Amniotic stem cell (primary cell): ENCODE results near the gene UXS1.

Experiments used
- DNase-seq: peaks from one replicate; lab custom pipeline; 2025; lab: John Stamatoyannopoulos, UW

Gene UXS1

DNA sequence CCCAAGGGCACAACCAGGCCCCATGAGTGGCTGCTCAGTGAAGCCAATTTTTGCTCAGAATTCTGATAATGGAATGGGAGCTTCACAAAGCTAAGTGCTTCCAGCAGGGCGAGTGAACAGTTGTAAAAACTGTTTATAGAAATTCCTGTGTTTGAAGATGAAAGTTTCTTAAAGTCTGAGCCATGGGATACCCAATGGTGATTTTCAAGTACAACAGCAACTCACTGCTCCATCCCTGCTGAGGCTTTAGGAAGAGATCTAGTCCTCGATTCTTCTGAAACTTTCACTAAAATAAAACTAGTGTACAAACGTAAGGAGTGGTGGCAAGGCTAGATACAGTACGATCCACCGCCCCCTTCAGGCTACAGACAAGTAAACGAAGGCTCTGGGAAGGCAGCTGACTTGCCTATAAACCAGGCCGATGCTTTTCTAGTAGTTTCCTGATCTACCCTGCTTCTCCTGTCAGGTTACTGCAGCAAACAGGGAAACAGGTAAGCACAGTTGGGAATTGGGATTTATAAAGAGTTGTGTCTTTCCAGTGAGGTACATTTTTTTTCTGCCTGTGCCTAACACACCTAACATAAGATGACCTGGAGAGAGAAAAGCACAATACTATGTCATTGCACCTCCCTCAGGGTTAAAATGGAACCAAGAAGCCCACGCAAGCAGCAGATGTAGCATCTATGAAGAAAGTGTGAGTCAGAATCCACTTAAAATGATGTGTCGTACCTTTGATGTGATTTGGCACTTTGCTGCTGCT, 108.7 kb downstream of the UXS1 start:
- no peak for DNase-seq

DNA sequence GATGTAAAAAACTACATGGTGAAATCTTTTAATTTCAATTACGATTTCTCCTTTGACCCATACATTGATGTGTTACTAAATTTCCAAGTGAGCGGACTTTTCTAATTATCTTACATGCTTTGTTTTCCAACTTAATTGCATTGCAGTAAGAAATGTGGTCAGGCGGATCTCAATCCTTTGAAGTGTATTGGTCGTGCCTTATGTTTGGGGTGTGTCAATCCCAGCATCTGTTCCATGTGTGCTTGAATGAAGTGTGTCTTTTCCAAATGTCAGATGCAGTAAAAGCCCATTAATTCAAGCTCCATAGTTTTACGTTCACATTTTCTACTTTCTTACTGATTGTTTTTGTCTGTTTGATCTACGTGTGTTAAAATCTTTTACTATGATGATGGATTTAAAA, 113.1 kb downstream of the UXS1 start:
- no peak for DNase-seq

DNA sequence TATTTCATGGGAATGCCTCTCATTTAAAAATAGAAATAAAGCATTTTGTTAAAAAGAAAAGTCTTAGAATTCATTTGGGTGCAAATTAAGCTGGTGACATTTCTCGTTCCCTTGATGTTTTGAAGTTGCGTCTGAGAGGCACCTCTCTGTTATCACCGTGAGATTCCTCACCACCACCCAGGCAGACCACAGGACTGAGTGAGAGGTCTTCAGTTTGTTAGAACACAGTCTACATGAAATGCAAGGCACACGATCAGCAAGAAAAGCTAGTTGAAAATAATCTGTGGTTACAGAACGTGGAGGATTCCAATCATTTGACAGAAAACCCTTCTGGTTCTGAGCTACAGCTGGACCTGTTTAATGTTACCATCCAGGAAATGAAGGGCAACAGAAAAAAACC, 116.0 kb downstream of the UXS1 start:
- no peak for DNase-seq

DNA sequence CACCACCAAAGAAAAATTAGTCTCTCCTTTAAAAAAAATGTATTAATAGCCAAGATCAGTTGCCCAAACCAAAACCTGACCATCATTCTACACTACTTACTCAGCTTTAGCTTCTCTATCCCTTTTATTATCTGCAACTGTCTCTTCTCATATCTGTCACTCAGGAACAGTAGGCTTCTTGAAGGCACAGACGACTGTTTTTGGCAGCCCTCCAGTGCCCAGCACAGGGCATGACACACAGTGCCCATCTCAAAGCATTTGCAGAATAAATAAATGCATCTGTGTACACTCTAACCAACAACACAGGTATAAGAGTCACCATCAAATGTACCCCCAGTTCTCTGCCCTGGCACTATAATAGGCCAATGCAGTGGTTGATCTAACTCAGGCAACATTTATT, 117.2 kb downstream of the UXS1 start:
- no peak for DNase-seq

DNA sequence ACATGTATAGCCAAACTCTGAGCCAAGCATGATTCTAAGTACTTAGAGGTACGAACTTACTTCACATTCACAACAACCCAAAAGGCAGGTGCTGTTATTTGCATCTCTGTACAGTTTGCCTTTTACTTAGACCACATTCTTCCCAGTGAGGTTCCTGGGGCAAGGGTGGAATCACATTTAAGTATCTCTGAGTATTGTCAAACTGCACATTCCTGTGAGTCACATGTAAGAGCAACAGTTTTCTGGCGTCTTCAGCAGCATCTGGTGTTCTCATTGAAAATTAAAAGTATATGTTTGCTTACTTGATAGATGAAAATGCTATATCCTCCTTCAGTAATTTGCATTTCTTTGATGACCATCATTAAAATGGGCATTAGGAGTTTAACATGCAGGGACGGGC, 119.1 kb downstream of the UXS1 start:
- DNase-seq, result no peak

DNA sequence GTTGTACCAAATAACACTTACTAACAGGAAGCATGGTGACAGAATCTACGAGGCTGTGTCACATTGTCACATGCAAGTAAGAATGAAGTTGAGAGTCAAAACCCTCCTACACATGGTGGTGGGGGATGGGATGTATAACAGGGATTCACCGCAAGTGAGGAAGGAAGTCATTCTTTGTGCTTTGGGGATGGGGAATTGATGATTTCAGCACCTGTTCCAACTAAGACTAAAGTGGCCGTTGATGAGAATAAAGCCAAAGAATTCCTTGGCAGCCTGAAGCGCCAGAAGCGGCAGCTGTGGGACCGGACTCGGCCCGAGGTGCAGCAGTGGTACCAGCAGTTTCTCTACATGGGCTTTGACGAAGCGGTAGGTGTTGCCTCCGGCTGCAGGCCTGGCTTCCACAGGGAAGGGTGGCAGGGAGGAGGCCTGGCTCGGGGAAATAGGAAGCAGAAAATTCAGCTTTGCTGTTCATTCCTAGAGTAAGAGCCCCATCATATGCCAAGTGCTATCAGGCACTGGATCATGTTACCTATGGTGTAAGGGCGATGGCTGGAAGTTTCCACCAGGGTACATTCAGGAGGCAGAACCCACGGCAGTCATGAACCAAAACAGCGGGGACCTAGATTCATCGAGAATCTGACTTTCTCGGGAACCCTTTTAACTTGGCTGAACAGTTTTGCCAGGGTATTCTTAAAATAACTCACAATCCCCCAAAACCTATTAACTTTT, 120.3 kb downstream of the UXS1 start:
- DNase-seq, result no peak

DNA sequence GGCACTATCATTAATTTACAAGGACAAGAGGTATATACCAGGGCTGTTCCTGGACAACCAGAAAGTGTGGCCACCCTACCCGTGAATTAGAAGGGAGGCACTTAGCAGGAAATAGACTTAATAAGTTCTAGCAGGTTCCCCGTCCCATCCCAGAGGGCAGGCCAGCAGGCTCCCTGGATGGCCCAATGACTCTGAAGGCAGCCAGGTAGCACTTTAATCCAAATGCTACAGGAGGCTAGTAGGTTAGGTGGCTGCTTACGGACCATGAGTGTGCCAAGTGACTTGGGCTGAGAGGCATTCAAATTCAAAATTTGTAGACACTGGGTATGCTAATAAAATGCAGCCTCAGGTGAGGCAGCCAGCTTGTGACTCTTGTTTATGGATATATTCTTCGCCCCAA, 123.9 kb downstream of the UXS1 start:
- DNase-seq, result no peak

DNA sequence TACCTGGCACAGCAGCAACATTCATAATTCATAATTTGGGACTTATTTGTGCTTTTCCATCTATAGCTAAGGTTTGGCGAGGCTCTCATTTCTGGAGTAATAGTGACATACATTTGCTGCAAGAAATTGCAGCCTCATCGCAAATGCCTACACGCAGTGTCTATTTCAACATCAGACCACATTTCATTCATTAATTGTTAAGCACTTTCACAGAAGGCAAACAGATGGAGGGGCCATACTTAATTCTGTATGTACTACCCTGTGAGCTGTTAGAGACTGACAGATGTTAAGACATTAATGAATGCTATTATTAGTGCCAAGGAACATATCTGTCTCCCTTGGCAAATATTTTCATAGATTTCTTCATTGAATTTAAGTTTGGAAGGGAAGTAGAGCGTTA, 125.7 kb downstream of the UXS1 start:
- DNase-seq, result no peak

DNA sequence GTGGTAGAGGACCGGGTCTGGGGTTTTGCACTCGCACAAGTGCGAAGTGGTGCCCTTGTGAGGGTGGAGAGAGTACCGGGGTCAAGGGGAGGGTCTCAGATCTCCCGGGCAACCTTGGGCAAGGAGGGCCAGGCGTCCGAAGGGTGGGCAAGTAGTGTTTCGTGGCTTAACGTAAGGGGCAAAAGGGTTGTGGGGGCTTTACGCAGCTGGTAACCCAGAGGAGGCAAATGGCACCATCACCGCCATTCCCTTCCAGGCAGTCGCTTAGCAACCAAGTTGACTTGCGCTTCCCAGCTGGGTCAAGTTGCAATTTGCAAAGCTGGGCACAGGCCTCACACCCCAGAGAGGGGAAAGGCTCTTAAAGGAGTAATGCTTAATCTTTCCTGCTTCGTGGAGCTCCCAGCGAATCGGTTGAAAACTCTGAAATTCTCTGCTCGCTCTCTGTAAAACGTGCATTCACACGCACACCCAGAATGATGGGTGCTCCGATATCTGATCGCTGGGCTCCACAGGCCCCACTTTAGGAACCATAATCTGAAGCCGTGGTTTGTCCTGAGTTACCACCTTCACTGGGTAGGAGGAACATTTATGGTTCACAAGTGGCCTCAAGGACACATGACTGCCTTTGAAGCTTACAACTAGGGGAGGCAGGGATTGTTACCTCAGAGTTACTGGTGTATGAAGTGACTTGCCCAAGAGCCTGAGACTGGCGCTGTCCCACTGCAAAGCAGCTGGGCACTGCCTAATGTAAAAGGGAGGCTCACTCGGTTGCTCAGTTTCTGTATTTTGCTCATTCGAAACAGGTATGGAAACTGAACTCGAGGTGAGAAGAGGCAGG, 127.9 kb downstream of the UXS1 start:
- no peak for DNase-seq

DNA sequence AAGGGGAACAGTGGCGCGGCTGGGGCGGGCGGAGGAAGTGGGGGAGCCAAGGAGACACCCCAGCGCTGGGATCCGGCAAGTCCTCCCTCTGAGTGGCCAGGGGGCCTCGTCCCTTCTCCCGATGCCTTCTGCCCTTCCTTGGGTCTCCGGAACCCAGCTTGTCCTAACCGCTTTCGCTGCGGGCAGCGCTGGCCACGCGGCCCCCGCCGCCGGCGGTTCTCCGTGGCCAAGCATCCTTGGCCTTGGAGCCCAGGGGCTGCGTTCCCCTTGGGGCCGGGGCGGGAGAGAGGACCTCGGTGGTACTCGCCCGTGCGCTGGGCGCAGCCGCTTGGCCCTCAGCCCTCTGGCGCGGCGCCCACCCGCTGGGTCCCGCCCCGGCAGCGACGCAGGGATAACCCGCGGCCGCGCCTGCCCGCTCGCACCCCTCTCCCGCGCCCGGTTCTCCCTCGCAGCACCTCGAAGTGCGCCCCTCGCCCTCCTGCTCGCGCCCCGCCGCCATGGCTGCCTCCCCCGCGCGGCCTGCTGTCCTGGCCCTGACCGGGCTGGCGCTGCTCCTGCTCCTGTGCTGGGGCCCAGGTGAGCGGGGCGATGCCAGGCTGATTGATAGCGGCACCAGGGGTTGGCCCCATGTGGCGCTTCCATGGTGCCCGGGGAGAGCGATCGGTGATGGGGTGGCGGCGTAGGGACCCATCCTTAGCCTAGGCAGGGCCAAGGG, 128.7 kb downstream of the UXS1 start:
- no peak for DNase-seq

DNA sequence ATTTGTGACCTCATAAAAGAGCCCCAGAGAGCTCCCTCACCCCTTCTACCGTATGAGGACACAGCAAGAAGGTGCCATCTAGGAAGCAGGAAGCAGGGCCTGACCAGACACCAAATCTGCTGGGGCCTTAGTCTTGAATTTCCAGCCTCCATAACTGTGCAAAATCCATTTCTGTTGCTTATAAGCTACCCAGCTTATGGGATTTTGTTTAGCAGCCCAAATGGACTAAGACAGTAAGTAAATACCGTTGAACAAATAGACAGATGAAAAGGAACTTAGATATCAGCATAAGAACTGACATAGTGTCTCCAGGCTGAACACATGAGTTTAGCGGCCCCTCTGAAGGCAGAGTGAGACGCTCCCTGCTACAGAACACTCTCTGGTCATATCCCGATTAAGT, 130.9 kb downstream of the UXS1 start:
- DNase-seq, result no peak

DNA sequence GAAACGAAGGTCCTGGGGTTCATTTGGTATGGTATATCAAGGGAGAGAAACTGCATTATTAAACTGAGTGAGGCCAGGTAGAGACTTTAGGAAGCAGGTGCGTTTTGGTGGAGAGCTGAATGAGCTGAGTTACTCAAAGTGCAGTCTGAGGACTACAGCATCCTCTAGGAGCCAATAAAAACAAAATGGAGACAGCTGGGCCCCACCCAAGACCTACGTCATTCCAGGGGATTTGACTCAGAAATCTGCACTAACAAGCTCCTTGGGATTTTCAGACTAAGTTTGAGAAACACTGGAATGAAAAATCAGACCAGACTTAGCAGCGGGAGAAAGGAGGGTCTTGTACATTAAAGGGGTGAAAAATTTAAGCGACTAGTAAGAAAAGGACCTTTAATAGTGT, 131.5 kb downstream of the UXS1 start:
- DNase-seq, result no peak

DNA sequence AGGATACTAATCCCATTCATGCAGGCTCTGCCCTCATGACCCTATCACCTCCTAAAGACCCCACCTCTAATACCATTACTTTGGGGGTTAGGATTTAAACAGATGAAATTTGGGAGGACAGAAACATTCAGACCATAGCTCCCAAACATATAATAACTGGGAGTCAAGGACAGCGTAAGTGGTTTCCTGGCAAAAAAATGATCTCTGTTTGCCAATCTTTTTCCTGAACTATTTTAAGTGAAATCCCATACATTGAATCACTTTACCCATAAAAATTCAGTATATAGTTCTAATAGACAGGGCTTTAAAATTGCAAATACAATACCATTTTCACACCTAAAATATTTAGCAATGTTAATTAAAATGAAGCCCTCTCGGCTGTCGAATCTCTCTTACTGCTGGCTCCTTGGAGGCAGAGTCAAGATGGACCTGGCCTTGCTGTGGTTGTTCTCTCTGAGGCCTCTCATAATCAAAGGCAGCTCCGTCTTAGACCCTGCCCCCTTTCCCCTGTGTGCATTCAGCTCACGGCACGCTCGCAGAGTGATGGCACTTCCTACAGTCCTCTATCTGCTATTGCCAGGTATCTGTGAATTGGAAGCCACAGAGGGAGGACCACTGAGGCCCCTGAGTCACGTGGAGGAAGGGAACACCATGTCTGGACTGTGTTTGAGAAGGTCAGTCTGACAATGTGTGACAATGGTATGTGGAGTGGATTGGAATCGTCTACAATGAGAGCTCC, 132.3 kb downstream of the UXS1 start:
- DNase-seq, result no peak

DNA sequence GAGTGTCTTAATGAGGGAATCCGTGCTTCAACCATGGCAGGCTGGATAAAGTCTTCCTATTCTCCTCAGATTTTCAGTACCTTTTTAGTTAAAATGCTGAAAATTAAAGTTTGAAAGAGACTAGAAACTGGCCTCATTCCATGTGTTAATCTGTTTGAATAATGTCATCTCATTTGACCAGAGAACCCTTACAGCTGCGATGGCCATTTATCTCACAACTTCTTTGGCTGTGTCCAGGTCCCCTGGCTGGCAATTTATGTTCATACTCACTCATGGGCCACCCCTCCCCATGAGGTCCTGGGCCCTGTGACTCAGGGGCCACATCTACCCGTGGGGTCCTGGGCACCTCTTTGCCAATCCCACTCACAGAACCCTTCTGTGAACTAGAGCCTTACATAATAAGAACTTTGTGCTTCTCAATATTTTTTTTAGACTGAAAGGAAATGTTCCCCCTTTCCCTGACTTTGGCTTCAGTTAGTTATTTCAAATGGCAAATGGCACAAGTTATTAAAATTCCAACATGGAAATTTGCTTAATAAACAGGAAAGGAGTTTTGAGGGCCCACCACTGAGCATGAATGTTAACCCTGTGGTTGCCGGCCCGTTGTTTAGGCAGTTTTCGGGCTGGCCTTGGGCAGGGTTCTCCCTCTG, 134.6 kb downstream of the UXS1 start:
- no peak for DNase-seq

DNA sequence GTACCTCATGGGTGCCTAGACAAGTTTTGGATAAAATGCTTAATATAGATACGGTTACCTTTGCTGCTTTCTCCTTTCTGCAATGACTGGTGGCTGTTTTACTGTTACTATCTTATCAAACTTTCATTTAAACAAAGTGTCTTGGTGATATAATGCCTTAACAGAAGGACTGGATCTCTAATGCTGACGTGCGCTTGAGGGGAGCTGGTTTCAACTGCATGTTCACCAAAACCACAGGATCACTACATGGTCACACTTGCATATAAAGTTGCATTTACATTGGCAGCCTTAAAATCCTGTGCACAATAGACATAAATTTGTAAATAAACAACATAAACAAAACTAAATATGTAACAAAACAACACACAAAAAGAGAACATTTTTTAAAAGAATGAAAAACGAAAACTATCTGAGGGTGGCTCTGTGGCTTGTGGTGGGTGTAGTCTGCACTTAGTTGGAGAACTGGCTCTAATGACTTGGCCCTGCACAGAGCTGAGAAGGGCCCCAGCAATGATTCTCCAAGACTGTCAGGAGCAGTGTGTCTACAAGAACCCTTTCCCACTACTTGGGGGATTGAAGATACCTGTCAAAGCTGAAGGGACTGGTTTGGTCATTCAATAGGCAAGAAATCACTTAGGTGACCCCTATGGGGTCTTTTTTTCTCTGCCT, 135.5 kb downstream of the UXS1 start:
- no peak for DNase-seq

DNA sequence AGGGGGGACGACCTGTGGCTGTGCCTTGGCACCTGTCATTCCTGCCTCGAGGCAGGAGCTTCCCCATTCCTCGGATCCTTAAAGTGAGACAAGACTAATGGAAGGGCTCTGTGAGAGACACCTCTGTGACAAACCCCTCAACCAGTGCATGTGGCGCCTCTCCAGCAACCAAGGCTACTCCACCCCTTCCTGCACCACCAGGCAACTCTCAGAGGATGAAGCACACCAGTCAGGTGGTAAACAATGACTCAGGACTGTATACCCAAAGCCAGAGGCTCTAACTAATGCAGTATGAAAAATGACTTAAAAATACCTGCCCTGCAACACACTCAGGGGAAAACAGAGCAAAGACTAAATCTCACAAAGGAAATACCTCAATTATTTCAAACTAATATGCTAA, 136.9 kb downstream of the UXS1 start:
- no peak for DNase-seq

DNA sequence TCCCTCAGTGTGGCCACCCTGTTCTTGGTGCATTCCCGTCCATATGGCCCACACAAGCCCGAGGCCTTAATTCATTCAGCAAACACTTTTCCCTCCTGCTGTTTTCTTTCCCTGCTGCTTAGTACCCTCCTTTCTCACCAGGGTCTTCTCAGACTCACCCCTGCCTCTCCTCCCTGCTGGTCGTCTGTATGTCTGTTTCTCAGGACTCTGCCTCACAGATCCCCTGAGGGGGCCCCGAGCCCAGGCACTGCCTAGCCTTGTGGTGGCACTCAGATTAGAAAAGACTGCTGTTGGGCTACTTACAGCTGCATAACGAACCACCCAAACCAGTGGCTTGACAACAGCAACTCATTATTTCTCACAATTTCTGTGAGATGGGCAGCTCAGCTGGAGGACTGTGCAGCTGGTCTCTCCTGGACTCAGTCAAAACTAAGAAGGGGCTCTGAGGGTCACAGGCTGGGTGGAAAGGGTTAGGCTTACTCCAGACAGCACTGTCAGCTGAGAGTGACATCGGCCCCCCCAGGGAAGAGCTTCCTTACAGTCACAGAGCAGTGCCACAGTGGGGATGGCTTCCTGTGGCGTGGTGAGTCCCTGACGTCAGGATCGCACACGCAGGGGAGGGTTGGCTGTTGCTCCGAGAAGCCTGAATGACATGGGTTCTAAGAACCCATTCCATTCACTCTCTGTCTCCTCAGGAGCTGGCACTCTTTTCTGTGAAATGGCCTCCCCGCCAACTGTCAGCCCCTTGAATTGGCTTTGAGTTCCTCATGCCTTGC, 139.0 kb downstream of the UXS1 start:
- no peak for DNase-seq

DNA sequence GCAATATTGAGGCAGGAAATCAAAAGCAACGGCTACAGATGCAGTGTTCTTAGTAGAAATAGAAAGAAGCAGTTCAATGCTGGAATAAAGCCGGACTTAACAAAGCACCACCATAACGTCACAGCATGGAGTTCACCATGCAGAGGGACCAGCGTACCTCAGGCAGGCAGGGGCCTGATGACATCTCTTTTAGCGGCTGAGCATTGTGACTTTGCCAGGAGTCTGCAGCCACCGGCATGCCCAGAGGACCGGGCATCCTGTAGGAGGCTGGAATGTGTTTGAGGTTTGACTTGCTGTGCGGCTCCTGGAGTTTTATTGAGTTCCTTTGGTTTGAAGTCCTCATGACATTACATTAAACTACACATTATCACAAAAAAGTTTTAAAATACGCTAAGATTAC, 139.8 kb downstream of the UXS1 start:
- DNase-seq, result no peak

DNA sequence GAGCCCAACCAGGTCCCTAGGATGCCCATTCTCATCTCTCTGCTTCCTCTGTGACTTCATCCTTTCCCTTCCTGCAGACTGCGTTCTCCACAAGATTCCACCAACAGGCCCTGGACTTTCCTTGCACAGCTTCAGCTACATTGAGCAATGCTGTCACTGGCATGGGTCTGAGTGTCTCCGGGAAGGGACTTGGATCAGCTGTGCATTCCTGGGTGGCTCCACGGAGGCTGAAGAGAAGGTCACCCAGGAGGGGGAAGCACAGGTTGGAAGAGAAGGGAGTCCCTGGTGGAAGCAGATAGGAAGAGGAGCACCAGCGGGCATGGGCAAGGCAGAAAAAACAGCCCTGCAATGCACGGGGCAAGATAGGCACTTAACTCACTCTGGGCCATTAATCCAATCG, 140.5 kb downstream of the UXS1 start:
- no peak for DNase-seq

DNA sequence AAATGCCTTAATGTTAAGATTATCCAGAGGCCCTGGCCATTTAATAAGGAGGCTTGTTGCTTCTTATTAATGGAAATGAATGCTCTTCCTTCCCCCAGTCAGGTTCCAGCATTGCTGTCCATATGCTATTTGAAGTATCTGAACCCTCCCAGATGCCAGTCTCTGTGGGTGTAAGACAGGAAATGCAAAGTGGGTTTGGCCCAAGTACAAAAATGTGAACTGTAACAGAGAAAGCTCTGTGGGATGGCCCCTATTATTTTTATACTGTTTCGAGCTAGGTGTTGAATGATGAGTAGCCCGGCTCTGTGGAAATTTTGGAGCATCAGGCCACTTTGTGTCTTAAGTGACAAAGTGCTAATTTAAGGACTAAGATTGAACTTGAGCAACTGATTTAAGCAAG, 141.0 kb downstream of the UXS1 start:
- DNase-seq, result no peak
